ENCODE data around the gene A1BG.
A peak's percentile ranks its signal among the peaks of the same experiment; 100 is the strongest.
"Not testable (repeated sequence)": the region's sequence is repeated elsewhere in the genome, so short reads cannot be mapped to it uniquely, and the experiment has no call there.

A1BG gene

GRCh38 chr19:58334691-58335249, 18.5 kb downstream of the A1BG start:
- DNase-seq, result no peak

DNA sequence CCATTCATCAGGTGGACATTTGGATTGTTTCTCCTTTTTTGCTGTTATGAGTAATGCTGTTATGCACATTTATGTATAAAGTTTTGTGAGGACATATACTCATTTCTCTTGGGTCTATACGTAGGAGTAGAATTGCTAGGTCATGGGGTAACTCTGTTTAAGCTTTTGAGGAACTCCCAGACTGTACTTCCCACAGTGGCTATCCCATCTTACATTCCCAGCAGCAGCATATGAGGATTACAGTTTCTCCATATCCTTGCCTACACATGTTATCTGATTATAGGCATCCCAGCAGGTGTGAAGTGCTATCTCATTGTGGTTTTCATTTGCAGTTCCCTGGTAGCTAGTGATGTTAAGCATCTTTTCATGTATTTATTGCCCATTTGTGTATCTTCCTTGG, 20.6 kb downstream of the A1BG start:
- no peak for DNase-seq

GRCh38 chr19:58330458-58330857, 22.8 kb downstream of the A1BG start:
- no peak for DNase-seq

DNA sequence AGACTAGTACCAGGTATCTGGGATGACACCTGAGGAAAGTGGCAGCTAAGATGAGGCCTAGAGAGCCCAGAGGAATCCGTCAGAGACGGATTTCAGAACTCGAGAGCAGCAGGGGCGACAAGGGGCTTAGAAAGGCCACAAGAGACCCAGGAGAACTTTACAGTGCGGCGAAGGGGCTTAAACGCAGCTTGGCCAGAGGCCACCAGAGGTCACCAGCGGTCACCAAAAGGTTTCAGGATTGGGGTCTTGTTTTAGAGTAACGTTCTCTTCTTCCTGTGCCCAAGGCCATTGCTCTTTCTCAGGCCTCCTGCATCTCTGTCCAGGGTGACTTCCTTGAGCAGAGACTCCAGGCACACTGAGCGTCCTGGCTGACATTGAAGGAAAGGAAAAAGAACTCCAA, 24.3 kb downstream of the A1BG start:
- no peak for DNase-seq

DNA sequence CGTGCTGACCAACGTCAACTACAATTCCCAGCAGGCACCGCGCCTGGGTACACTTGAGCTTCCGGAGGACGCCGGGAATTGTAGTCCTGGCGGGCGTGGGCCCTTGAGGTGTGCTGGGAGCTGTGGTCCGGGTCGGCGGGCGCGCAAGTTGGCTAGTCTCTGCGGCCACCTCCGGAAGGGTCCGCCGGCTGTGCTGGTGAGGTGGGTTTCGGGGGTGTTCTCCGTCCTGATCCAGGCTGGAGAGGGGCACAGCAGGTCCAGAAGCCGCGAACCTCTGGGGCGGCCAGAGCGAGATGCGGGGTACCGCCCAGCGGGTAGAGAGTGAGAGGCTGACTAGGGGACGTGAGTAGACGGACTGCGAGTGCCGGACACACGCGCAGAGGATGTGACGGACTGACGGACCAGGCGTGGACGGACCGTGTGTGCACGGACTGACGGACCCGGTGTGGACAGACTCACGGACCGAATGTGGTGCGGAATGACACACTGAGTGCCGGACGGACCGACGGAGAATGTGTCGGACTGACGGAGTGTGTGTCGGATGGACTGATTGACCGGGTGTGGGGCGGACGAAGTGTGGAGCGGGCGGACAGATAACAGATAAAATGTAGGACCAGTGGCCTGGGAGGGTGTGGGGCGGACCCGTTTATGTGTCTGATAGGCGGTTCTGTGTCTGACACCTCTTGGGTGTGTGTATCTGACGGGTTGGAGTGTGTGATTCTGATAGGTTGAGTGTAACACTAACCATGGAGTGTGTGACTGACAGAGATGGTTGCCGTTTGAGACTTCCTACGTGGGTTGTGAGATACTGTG, 26.2 kb downstream of the A1BG start, which contains the start of gene ZSCAN22:
TSS of gene ZSCAN22 (plus strand) at position 81 of the 813 bp plus-strand sequence. CDS start 7,809 bp downstream, outside the sequence.
- DNase-seq, result peak; percentile 91

- no peak for DNase-seq
These were observed 26.8 kb downstream of the A1BG start for GRCh38 chr19:58326501-58326913.

GRCh38 chr19:58325311-58326022, 27.8 kb downstream of the A1BG start:
- peak; percentile 19 for DNase-seq

- no peak for DNase-seq
These were observed 34.1 kb downstream of the A1BG start for GRCh38 chr19:58319241-58319640.

DNA sequence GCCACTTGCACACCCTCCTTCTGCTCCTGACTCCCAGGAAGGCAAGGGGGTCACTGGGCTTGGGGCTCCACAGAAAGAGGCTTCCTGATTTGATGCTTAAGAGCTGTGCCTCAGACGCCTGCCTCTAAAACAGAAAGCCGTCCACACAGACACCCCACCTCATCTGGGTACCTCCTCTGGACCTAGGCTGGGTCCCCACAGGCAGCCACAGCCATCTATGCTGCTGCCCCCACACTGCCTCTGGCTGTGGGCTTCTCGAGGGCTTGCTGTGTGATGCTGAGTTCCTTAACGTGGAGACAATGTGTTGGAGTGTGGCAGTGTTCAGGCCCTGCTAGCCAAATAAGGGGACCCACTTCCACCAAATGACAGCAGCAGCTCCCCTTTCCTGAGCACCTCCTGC, 35.0 kb downstream of the A1BG start:
- DNase-seq, result no peak

DNA sequence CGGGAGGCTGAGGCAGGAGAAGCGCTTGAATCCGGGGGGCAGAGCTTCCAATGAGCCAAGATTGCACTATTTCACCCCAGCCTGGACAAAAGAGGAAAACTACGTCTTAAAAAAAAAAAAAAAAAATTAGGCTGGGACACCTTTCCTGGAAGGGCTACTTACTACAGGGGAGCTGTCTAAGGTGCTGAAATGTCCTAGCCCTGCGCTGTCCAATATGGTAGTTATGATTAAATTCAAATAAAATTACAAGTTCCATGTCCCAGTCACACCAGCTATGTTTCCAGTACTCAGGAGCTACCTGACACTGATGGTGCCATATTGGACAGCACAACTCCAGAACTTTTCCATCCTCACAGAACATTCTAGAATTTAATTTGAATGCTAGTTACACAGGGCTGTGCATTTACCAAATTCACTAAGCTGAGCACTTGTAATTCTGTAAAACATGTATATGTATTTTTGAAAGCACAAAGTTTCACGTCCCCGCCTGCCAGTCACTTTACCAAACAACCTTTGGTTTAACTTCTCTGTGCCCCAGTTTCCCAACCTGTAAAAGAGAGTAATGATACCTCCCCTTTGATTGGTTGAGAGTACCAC, 35.7 kb downstream of the A1BG start:
- no peak for DNase-seq

GRCh38 chr19:58315580-58315979, 37.7 kb downstream of the A1BG start:
- DNase-seq, result no peak

- DNase-seq, result no peak
These were observed 41.9 kb downstream of the A1BG start for GRCh38 chr19:58311345-58311865.

- not testable (repeated sequence) for DNase-seq
These were observed 42.6 kb downstream of the A1BG start for GRCh38 chr19:58310685-58311084.

DNA sequence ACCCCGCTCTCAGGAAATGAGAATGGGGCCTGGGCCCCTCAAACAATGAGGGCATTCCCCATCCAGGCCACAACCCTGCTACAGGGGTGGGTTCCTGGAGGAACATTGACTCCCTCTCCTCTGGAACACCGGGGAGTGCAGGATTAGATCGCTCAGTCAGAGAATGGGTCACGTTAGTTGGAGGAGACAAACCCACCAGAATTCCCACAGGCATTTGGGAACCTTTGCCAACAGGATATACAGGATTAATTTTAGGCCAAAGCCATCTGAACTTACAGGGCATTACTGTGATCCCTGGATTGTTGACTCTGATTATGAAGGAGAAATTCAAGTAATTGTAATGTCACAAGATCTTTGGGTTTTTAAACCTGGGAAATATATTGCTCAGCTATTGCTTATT, 45.6 kb downstream of the A1BG start:
- DNase-seq, result no peak

DNA sequence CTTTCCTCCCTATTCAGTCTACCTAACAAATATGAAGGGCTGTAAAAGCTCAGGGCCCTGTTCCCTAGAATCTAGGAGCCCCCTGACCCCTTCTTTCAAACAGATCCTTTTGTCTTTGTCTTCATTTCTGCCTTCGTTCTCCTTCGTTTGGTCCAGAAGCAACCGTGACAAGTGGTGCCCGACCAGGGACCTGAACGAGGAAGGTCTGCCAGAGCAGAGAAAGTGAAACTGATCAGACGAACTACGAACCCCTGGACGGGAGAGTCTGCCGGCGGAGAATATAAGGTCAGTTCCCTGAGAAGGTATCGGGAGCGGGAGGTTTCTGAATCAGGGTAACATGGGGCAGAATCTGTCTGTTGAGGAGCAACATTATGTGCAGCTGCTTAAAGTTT, 47.4 kb downstream of the A1BG start:
- DNase-seq, result no peak

DNA sequence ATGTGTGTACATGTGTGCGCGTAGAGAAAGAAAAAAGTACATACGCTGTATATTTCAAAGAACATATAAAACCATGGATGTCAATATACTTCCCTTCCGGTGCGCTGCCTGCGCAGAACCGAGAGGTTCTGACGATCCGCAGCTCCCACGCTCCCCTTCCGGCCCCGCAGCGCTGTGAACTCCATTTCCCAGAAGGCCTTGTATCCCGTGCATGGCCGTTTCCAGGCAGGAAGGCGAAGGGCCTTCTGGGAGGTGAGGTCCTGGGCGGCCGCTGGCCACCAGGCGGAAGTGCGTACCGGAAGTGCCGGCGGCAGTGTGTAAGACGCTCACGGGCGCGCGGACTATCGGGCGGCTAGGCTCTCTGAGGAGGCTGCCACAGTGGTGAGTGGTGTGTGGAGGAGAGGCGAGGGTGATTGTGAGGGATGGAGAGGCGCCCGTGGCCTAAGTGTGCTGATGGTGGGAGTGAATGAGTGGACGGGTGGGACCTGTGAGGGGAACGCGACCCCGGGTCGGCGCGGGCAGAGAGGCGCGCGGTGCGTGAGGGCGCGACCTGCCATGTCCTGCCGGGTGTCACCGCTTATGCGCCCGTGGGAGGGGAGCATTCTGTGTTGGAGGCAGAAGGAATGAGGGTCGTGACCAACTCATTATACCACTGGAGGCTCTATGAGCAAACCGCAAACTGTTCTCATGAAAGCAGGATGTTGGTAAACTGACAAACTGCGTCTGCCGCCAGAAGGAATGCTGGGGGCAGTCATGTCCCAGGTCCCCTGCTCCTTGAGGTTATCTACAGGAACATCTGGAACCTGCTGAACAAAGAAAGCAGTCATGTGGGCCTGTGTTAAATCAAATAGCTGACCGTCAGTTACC, 48.0 kb downstream of the A1BG start, which contains the start of gene ERVK3-1:
TSS of gene ERVK3-1 (plus strand) at position 313 of the 867 bp plus-strand sequence. CDS start 6,792 bp downstream, outside the sequence.
- DNase-seq, result peak; percentile 96

DNA sequence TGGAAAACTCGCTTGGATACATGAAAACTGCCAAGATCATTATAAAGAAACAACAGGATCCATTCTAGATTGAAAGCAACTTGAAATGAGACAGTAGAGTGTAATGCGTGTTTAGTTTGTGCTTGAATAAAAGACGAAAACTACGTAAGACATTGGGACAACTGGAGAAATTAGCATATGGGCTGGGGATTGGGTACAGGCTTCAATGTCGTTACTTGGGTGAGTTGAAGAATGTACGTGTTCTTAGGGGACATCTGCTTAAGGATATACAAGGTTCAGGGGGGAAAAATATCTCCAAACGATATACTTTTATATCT, 48.6 kb downstream of the A1BG start:
- DNase-seq, result no peak

DNA sequence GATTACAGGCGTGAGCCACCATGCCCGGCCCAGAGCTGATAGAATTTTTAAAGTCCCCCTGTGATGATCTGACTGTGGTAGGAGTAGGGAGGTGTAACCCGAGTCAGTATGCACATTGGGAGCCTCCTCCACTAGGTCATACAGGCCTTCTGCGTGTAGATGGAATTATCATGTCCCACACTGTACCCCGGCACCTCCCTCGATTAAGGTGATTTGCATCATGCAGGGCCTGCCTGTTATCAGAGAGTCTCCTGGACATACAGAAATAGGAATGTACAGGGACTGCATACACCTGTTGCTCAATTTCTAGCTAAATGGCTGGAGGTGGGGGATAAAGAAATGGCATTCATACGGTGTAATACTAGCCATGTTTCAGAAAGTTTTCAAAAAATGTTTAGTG, 49.0 kb downstream of the A1BG start:
- DNase-seq, result no peak

DNA sequence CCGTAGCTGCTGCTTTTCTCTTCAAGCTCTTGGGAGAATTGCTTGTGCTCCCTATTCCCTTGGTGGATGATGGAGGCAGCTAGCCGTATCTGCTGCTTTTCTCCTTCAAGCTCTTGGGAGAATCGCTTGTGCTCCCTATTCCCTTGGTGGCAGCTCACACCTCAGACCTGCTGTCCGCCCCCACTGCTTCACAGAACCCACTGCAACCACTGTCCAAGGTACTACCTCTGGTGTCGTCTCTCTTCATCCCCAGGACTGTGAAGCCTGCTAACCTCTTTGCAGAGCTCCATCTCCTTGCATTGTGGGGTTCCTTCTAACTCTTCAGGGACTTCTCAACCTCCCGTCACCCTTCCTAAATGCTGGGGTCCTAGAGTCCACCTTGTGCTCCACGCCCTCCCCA, 52.7 kb downstream of the A1BG start:
- DNase-seq, result no peak

DNA sequence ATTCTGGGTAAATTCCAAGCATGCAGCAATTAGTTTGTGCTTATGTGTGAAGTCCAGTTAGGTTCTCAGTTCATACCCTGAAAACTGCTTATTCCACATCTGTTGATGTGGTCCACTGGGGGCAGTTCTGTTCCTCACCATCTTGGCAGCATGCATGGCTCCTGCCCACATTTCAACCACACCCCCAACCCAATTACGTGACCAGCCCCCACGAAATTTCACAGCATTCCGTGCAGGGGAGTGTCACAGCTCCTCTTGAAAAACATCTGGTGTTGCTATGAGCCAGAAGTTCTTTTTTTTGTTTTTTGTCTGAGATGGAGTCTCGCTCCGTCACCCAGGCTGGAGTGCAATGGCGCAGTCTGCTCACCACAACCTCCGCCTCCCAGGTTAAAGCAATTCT, 57.2 kb downstream of the A1BG start:
- DNase-seq, result no peak

All from stimulated activated CD4-positive, alpha-beta T cell treated with anti-CD3 and anti-CD28 coated beads, Interleukin-1b, Interleukin-23, amount 100 ng/mL, for 48 hours (primary cell).